GM23248 (cell line): ENCODE measurements around the gene C2orf69.

Experiments
- EZH2 ChIP-seq: fragments of 200-600 bp; sonication (generic); IDR thresholded peaks from 2 replicates; pipeline ENCODE4 v1.6.1; 2018; ENCODE audit warnings: antibody characterized with exemption, mild to moderate bottlenecking; ENCODE audit not compliant: insufficient read depth, poor library complexity, severe bottlenecking
- EZH2phosphoT487 ChIP-seq: fragments of 200-600 bp; sonication (generic); IDR thresholded peaks from 2 replicates; pipeline ENCODE4 v1.6.1; 2018; ENCODE audit warnings: antibody characterized with exemption, moderate library complexity, mild to moderate bottlenecking, low read depth; ENCODE audit not compliant: insufficient read depth

GRCh38 chr2:199911052-199911876, at the start of gene C2orf69:
- TF ChIP-seq EZH2, result no peak
- no peak for TF ChIP-seq EZH2phosphoT487
